ENCODE measurements around the gene SLC16A9. TPM values are rescaled to one million over a fixed set of nuclear protein-coding genes. Genes with fewer than 3 reads are reported as not detected.

SLC16A9 gene
- total RNA-seq, 1 experiment from 2014 or later, result 0.13 TPM

- H3K9me3 ChIP-seq (ENCODE audit: control insufficient read depth, insufficient read depth, low read depth, low read length), result no peaks in the 10 kb centered on the region
- no TSS peak for BruUV-seq (replicated peaks)
- H3K4me1 ChIP-seq (ENCODE audit: control insufficient read depth, insufficient read depth, low read length), result no peaks in the 10 kb centered on the region
- ATAC-seq (no peak), DNase-seq (ENCODE audit: low read depth, low spot score) (no peak)
- in situ Hi-C loops (cut with HindIII; ENCODE audit: low pct_unique_long_range_greater_than_20kb, low sequenced_read_pairs), result no loop called here
- ChIA-PET CTCF (no interaction called here), POLR2A (no interaction called here)
- no peaks in the 10 kb centered on the region for H3K27me3 ChIP-seq (ENCODE audit: control insufficient read depth, insufficient read depth, low read length)
- no peak overlapping the region for H3K27ac ChIP-seq (ENCODE audit: low read length)
- no peaks in the 10 kb centered on the region for H3K36me3 ChIP-seq (ENCODE audit: control insufficient read depth, insufficient read depth, low read length)
- no peak overlapping the region for H3K4me3 ChIP-seq (ENCODE audit: low read depth in 2 of 2, low read length in 2 of 2)
- intact Hi-C loops (cut with micrococcal nuclease; ENCODE audit: unreplicated experiment), result no loop called here
- TF ChIP-seq TCF7L2 (IDR thresholded peaks at IDR 0.05; ENCODE audit: low read depth, low read length) (no peak), POLR2AphosphoS5 (IDR thresholded peaks at IDR 0.05; ENCODE audit: low read depth, low read length) (no peak), REST (IDR thresholded peaks at IDR 0.05; ENCODE audit: insufficient read depth in 1 of 2, low read depth in 2 of 2, low read length in 1 of 2) (no peak), SIN3A (IDR thresholded peaks at IDR 0.05; ENCODE audit: borderline replicate concordance, insufficient read depth, low read depth, low read length) (no peak)
Measured at GRCh38 chr10:59655309-59655708, 54.3 kb downstream of the SLC16A9 start.

GRCh38 chr10:59654007-59654406 lies 55.6 kb downstream of the SLC16A9 start:
- no TSS peak for BruUV-seq (replicated peaks)
- Histone ChIP-seq H3K27ac (ENCODE audit: low read length) (no peak overlapping the region), H3K4me3 (ENCODE audit: low read depth in 2 of 2, low read length in 2 of 2) (no peak overlapping the region), H3K4me1 (ENCODE audit: control insufficient read depth, insufficient read depth, low read length) (no peaks in the 10 kb centered on the region), H3K36me3 (ENCODE audit: control insufficient read depth, insufficient read depth, low read length) (no peaks in the 10 kb centered on the region), H3K9me3 (ENCODE audit: control insufficient read depth, insufficient read depth, low read depth, low read length) (no peaks in the 10 kb centered on the region), H3K27me3 (ENCODE audit: control insufficient read depth, insufficient read depth, low read length) (no peaks in the 10 kb centered on the region)
- DNase-seq (ENCODE audit: low read depth, low spot score), result no peak
- ChIA-PET CTCF (no interaction called here), POLR2A (no interaction called here)
- intact Hi-C loops (cut with micrococcal nuclease; ENCODE audit: unreplicated experiment) (no loop called here), in situ Hi-C loops (cut with HindIII; ENCODE audit: low pct_unique_long_range_greater_than_20kb, low sequenced_read_pairs) (no loop called here)
- TF ChIP-seq TCF7L2 (IDR thresholded peaks at IDR 0.05; ENCODE audit: low read depth, low read length), result no peak
- no peak for TF ChIP-seq REST (IDR thresholded peaks at IDR 0.05; ENCODE audit: insufficient read depth in 1 of 2, low read depth in 2 of 2, low read length in 1 of 2)
- TF ChIP-seq POLR2AphosphoS5 (IDR thresholded peaks at IDR 0.05; ENCODE audit: low read depth, low read length), result no peak
- TF ChIP-seq SIN3A (IDR thresholded peaks at IDR 0.05; ENCODE audit: borderline replicate concordance, insufficient read depth, low read depth, low read length), result no peak
- no peak for TF ChIP-seq CTCF (IDR thresholded peaks at IDR 0.05)
- ATAC-seq, result no peak

All from Panc1 (cell line).